Calu3 (cell line): ENCODE data around the gene COL20A1. TPM values are rescaled to one million over a fixed set of nuclear protein-coding genes. Genes with fewer than 3 reads are reported as not detected.

Experiments used
- BruUV-seq: library from RNA; stranded (reverse); fragments of 400-500 nt; replicated peaks from 2 replicates; lab custom pipeline; 2021; lab: Mats Ljungman, UMichigan
- CTCF ChIA-PET: fragments of 300-600 bp; sonication (Branson Sonifier 250); formaldehyde crosslinking; loops from one replicate; lab custom pipeline; 2022; ENCODE audit warnings: antibody characterized with exemption; lab: Charles Lee
- DNase-seq: peaks from one replicate; pipeline ENCODE4 v3.0.0; 2022
- H3K27ac Mint-ChIP-seq: one replicate; pipeline ENCODE4 v1.8.0; 2022; ENCODE audit warnings: mixed read lengths; ENCODE audit not compliant: unreplicated experiment
- H3K27me3 Mint-ChIP-seq: one replicate; pipeline ENCODE4 v1.8.0; 2022; ENCODE audit warnings: mixed read lengths; ENCODE audit not compliant: unreplicated experiment
- H3K36me3 Mint-ChIP-seq: one replicate; pipeline ENCODE4 v1.8.0; 2022; ENCODE audit warnings: mild to moderate bottlenecking, moderate library complexity, mixed read lengths; ENCODE audit not compliant: insufficient read depth, unreplicated experiment
- H3K4me1 Mint-ChIP-seq: one replicate; pipeline ENCODE4 v1.8.0; 2022; ENCODE audit warnings: mild to moderate bottlenecking, low read depth, mixed read lengths; ENCODE audit not compliant: unreplicated experiment
- H3K4me3 Mint-ChIP-seq: one replicate; pipeline ENCODE4 v1.8.0; 2022; ENCODE audit warnings: mild to moderate bottlenecking, low read depth, moderate library complexity, mixed read lengths; ENCODE audit not compliant: unreplicated experiment
- H3K9me3 Mint-ChIP-seq: one replicate; pipeline ENCODE4 v1.8.0; 2022; ENCODE audit warnings: low read depth, mixed read lengths; ENCODE audit not compliant: unreplicated experiment
- CTCF ChIP-seq: fragments of 200-600 bp; IDR thresholded peaks from one replicate; pipeline ENCODE4 v1.8.0; 2022; ENCODE audit warnings: antibody characterized with exemption; ENCODE audit not compliant: unreplicated experiment
- intact Hi-C: fragments of 100-400 bp; cut with micrococcal nuclease; formaldehyde crosslinking; loops from one replicate; pipeline ENCODE4 v1.10.0; 2022; ENCODE audit not compliant: unreplicated experiment
- total RNA-seq: library from RNA; stranded (reverse); gene quantifications from 2 replicates; pipeline ENCODE4 v1.2.3, GENCODE V29; 2022

Gene COL20A1
- total RNA-seq, 1 experiment from 2014 or later, result not detected

- BruUV-seq, result no TSS peak
- Mint-ChIP-seq H3K27ac (no peak overlapping the region), H3K4me3 (no peak overlapping the region), H3K9me3 (no peaks in the 10 kb centered on the region), H3K36me3 (peaks cover 52% of the 10 kb centered on the region), H3K27me3 (no peaks in the 10 kb centered on the region), H3K4me1 (no peaks in the 10 kb centered on the region)
- TF ChIP-seq CTCF, result no peak
- no peak for DNase-seq
- CTCF ChIA-PET, result no interaction called here
- intact Hi-C loops, result no loop called here
These were observed 8.9 kb upstream of the COL20A1 start for GRCh38 chr20:63284083-63284440.

GRCh38 chr20:63284544-63284949 lies 8.4 kb upstream of the COL20A1 start:
- Mint-ChIP-seq H3K4me1 (no peaks in the 10 kb centered on the region), H3K27me3 (no peaks in the 10 kb centered on the region), H3K36me3 (peaks cover 52% of the 10 kb centered on the region), H3K9me3 (no peaks in the 10 kb centered on the region), H3K27ac (no peak overlapping the region), H3K4me3 (no peak overlapping the region)
- DNase-seq, result no peak
- CTCF ChIA-PET, result no interaction called here
- TF ChIP-seq CTCF, result no peak
- intact Hi-C loops, result no loop called here
- no TSS peak for BruUV-seq

- no peaks in the 10 kb centered on the region for H3K27me3 Mint-ChIP-seq
- TF ChIP-seq CTCF, result no peak
- intact Hi-C loops, result no loop called here
- peaks cover 54% of the 10 kb centered on the region for H3K36me3 Mint-ChIP-seq
- no peaks in the 10 kb centered on the region for H3K4me1 Mint-ChIP-seq
- BruUV-seq, result no TSS peak
- H3K4me3 Mint-ChIP-seq, result no peak overlapping the region
- CTCF ChIA-PET, result no interaction called here
- H3K9me3 Mint-ChIP-seq, result no peaks in the 10 kb centered on the region
- no peak for DNase-seq
- no peak overlapping the region for H3K27ac Mint-ChIP-seq
These were observed 7.9 kb upstream of the COL20A1 start for GRCh38 chr20:63284981-63285524.

GRCh38 chr20:63285636-63286615 lies 7.1 kb upstream of the COL20A1 start:
- H3K9me3 Mint-ChIP-seq, result no peaks in the 10 kb centered on the region
- H3K27me3 Mint-ChIP-seq, result no peaks in the 10 kb centered on the region
- H3K4me3 Mint-ChIP-seq, result no peak overlapping the region
- intact Hi-C loops, result no loop called here
- H3K36me3 Mint-ChIP-seq, result peaks cover 53% of the 10 kb centered on the region
- CTCF ChIA-PET, result no interaction called here
- H3K4me1 Mint-ChIP-seq, result no peaks in the 10 kb centered on the region
- no peak for TF ChIP-seq CTCF
- BruUV-seq, result no TSS peak
- no peak overlapping the region for H3K27ac Mint-ChIP-seq
- no peak for DNase-seq
